ENCODE measurements around the gene CNTNAP5.

The CNTNAP5 gene

GRCh38 chr2:124162256-124162655 lies 137.2 kb downstream of the CNTNAP5 start:
- DNase-seq: no peak

DNA sequence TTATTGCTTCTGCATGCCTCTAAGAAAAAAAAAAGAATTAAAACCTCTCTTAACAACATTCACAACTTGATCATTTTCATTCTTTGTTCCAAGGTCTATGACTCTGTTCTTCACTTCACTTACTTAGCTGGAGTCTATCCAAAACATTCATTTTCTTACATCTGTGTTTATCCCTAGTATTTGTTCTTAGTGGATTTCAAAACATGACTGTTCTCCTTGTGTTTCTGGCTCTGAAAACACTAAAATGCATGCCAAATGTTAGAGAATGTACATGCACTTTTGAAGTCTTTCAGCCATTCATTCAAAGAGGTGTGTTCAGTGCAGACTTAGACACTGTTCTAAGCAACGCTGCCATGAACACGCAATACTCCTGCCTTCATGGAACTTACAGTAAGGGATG lies 138.8 kb downstream of the CNTNAP5 start:
- no peak for DNase-seq

- no peak for DNase-seq
Measured at GRCh38 chr2:124165698-124166097, 140.6 kb downstream of the CNTNAP5 start.

DNA sequence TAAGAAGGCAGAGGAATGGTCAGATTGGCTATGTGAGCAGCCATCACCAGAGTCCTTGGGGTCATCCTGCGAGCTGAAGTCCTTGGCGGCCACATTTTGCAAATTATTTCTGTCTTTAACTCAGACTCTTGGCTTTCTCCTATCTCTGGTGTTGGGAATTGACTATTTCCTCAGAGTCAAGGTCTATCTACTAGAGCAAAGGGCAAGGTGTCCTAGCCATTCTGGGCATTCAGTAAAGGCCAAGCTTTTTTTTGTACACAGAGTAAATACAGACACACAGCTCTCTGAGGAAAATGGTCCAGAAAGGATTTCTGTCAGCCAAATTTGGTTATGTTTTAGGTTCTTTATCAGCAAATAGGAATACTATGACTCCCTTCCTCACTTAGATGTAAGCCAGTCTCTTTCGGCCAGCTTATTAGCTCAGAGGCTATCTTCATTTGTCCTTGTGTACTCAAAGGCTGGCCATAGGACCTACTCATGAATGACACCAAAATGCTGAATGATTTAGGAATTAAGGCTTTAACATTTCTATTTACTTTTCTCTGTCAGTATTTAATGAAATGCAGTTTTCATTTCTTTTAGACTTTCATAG lies 146.5 kb downstream of the CNTNAP5 start:
- no peak for DNase-seq

- no peak for DNase-seq
Measured at GRCh38 chr2:124178719-124179118, 153.6 kb downstream of the CNTNAP5 start.

DNA sequence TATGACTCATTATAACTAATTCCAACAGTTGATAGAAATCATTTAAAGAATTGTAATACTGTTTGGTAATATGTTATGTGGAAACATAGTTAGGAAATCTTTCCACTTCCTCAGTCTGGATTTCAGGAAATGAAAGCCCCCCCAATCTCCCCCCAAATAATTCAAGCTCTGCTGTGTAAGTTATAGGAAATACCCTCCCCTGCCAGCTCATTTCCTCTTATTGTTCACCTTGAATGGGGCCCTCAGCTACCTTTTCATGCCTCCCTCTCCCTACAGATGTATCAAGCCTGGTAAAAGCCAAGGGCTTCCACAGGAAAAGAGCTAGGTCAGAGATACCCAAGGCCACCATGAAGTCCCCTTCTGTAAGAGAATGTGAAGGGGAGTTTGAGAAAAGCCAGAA lies 155.5 kb downstream of the CNTNAP5 start:
- DNase-seq: no peak

DNA sequence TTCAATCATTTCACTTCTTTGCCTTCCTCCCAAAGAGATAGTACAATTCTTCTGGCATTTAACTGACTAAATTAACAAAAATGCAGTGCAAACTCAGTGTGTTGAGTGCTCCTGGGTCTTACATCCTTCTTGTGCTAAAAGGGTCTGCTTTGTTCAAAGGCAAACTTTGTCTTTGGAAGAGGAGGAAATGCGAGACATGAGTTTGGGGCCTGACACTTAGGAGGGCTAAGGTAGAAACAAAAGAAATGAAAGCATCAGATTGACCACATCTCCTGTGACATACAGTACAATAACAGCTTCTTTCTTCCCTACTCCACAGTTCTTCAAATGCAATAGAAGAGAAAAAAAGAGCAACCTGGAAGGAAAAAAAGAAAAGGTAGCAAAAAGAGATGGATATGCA lies 161.7 kb downstream of the CNTNAP5 start:
- DNase-seq: no peak

DNA sequence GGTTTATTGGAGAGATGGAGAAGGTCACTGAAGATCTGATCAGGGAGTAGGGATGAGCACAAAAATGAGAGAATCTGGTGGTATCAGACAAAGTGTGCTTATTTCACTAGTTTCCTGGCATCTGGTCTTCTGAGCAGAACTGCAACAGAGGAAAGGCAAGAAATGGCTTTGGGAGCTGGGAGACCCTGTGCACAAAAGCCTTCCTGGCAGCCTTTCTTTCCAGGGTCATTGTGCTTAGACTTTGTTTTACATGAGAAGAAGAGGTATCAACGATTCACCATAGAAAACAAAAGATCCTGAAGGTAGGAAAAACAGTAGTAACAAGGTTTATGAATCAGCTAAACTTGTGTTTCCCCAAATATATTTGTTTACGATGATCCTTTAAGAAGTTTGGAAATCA lies 162.9 kb downstream of the CNTNAP5 start:
- DNase-seq: no peak

GRCh38 chr2:124193706-124194105 lies 168.6 kb downstream of the CNTNAP5 start:
- no peak for DNase-seq

GRCh38 chr2:124201713-124202112 lies 176.6 kb downstream of the CNTNAP5 start:
- no peak for DNase-seq

GRCh38 chr2:124209441-124209840 lies 184.4 kb downstream of the CNTNAP5 start:
- DNase-seq: no peak

DNA sequence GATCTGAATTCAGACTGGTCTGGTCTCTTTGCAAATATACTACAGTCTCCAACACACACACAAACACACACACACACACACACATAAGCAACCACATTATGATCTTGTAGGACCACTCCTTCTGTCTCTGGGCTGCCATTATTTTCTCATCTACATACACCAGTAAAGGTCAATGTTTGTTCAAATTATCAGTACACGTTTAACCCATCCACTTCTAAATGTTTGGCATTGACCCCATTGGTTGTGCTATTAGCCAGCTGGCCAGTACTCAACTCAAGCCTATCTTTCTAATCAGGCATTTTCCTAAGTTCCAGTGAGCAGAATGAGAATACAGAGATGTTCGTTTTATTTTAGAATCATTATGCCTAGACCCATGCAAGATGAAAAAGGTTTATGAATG lies 186.4 kb downstream of the CNTNAP5 start:
- DNase-seq: no peak

DNA sequence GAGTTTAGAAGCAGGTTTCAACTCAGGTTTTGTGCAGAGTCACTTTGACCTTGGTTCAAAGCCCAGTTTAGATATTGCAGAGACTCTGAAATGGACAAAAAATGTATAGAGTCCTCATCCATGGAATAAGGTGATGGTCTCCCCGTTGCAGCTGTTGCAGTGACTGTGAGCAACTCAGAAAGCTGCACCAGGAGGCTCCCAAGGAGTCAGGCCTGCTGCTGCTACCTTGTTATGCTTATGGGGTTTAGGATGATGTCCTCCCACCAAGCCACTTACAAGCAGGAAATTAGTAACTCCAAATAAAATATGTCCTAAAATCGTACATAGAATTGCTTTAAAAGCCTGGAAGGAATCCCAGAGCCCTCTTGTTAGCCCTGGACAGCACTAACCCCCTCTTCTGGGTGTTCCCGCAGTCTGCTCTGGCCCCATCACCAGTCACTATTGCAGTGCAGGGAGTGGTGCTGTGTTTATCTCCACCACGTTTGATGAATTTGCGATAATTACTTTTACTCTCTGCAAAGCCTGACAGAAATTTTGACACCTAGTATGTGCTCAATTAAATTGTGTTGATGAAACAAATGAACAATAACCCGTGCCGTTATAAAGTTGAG lies 189.0 kb downstream of the CNTNAP5 start:
- DNase-seq: no peak

- DNase-seq: no peak
Measured at GRCh38 chr2:124246170-124246569, 221.1 kb downstream of the CNTNAP5 start.

DNA sequence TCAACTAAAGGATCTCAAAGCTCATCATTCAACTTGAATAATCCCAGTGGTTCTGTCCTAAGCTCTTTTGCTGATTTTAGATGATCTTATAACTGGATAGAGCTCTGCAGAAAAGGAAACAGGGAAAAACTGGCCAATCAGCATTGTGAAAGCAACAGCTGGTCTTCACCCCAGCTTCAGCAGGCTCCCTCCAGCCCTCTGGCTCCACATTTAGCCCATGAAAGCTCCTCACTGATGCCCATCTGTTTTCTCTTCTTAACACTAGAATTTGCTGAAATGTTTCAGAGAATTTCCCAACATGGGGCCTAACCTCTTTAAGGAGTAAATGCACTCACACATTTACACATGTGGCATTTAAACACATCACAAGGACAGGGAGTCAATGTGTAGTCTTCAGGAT lies 223.3 kb downstream of the CNTNAP5 start:
- DNase-seq: no peak

DNA sequence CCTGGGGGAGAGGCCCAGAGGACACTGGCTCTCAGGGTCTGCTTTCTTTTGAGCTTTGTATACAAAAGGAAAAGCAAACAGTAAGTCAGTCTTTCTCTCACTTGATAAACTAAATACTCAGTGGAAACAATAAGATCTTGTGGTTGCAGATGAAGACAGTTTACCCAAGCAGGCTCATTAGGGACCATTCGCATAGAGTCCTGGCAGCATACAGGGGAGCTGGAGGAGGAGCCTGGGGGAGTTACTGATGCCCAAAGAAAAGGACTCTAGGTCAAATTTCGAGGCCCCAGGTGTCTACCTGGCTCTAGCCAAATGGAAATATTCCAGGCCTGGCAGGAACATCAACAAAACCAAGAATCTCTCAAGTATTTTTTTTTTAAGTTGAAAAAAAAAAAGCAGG lies 225.3 kb downstream of the CNTNAP5 start:
- no peak for DNase-seq

DNA sequence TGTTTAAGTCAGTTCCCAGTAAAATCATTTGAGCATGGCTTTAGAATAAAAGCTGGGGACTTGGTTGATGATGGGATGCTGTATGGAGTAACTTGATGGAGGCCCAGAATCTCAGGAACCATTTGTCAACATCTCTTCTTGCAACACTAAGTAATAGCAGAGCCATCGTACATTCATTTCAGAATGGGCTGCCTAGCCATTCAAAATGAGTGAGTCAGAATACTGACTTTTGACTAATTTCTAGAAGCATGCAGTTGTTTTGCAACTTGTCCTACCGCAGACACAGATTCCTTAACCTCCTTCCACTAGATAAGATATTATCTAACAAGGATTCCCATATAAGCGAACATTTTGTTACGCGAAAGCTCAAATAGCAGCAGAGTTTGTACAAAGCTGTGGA lies 229.5 kb downstream of the CNTNAP5 start:
- no peak for DNase-seq

DNA sequence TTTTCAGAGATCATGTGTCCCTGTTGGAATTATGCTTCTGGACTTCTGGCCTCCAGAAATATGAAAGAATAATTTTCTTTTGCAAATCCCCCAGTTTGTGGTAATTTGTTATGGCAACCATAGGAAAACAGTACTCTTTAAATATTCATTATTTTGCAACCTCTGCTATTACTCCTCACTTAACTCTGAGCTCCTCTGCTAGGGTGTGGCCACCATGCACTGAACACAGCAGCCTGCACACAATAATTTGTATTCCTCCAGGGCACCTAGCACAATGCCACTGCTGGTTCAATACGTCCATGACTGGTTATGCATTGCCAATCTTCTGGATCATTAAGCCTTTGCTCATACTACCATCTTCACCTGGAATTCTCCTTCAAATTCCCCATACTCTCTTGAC lies 232.0 kb downstream of the CNTNAP5 start:
- DNase-seq: no peak

- DNase-seq: no peak
Measured at GRCh38 chr2:124258140-124258880, 233.2 kb downstream of the CNTNAP5 start.

DNA sequence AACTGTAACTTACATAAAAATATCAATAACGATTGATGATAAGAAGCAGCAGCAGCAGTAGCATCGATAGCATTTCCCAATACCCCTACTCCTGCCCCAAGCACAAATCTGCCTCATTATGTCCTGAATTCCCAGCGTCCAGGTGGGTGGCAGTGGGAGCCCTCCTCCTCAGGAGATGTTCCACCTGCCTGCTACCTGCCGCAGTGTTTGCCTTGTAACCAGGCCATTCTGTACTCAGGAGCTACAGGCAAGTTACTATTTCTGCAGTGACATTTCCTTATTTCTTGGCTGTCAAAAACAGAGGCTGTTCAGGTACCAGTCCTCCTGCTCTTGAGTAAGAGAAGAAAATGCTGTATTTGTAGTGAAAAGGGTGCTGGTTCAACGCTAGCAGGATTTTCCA lies 236.4 kb downstream of the CNTNAP5 start:
- no peak for DNase-seq

GRCh38 chr2:124264551-124265091 lies 239.5 kb downstream of the CNTNAP5 start:
- DNase-seq: no peak

- DNase-seq: no peak
Measured at GRCh38 chr2:124267794-124268193, 242.7 kb downstream of the CNTNAP5 start.

GRCh38 chr2:124269348-124269747 lies 244.3 kb downstream of the CNTNAP5 start:
- DNase-seq: no peak

GRCh38 chr2:124272261-124272841 lies 247.3 kb downstream of the CNTNAP5 start:
- no peak for DNase-seq
